ENCODE measurements around the gene PTGES3L. TPM values are rescaled to one million over a fixed set of nuclear protein-coding genes. Genes with fewer than 3 reads are reported as not detected.

The PTGES3L gene
- total and polyA plus RNA-seq, 2 of the 13 experiments (the other 11 are each of a cell fraction or from before 2014, with no cell fraction given) = 1.2 to 2.9 TPM

- H3K36me3 ChIP-seq (replicated peaks in 1 of 2; ENCODE audit: control insufficient read depth in 1 of 2, insufficient read depth in 2 of 2, low read length in 2 of 2) = no peaks in the 10 kb centered on the region
- DNase-seq (ENCODE audit: low spot score) (no peak), FAIRE-seq (no peak), ATAC-seq (no peak)
- intact Hi-C loops (cut with micrococcal nuclease; ENCODE audit: unreplicated experiment) (loop anchor here (2.0 kb wide), 2 partner anchors 93 to 145 kb away; partner anchors contain the start of gene NBR1), in situ Hi-C loops (cut with HindIII; ENCODE audit: extremely low pct_ligation_motif_present, low pct_unique_long_range_greater_than_20kb) (no loop called here)
- CTCF ChIA-PET (ENCODE audit: low intra/inter-chr PET ratio, low total read pairs) = no interaction called here
- POLR2A ChIA-PET = interaction anchor here (1.4 to 3.6 kb wide), 5 partner anchors 14 to 186 kb away, joined by 3 to 16 read pairs (median 5); partner anchors contain the start of genes RPL27 and TMEM106A
- no peak for TF ChIP-seq HINFP (CRISPR knock-in tag; IDR thresholded peaks at IDR 0.05; ENCODE audit: low read depth)
- TF ChIP-seq ZNF7 (CRISPR knock-in tag; IDR thresholded peaks at IDR 0.05) = no peak
- no peak for TF ChIP-seq ZNF652 (CRISPR knock-in tag; IDR thresholded peaks at IDR 0.05; ENCODE audit: borderline replicate concordance, low read depth)
- TF ChIP-seq JDP2 (CRISPR knock-in tag; IDR thresholded peaks at IDR 0.05; ENCODE audit: borderline replicate concordance) = no peak
- no peak for TF ChIP-seq ZNF329 (CRISPR knock-in tag; IDR thresholded peaks at IDR 0.05; ENCODE audit: low read depth)
- TF ChIP-seq CREM (IDR thresholded peaks at IDR 0.05) = no peak
- no peak for TF ChIP-seq CREM (CRISPR knock-in tag; IDR thresholded peaks at IDR 0.05)
- TF ChIP-seq ZNF34 (CRISPR knock-in tag; IDR thresholded peaks at IDR 0.05; ENCODE audit: borderline replicate concordance) = no peak
- no peak overlapping the region for H3K9ac ChIP-seq (ENCODE audit: insufficient read depth, low read depth, low read length)
- peaks cover 8% of the 10 kb centered on the region for H3K79me2 ChIP-seq (ENCODE audit: insufficient read depth, low read length)
- BruUV-seq (replicated peaks) = no TSS peak
- H3K4me1 ChIP-seq (ENCODE audit: insufficient read depth, low read length) = peaks cover 57% of the 10 kb centered on the region
- H3K9me3 ChIP-seq (ENCODE audit: low read length) = no peaks in the 10 kb centered on the region
- no peaks in the 10 kb centered on the region for H4K20me1 ChIP-seq (ENCODE audit: insufficient read depth, low read length)
- 70% methylated on average over 13 of the region's 16 CpGs for WGBS (ENCODE audit: low lambda C conversion rate)
- no peak overlapping the region for H2AFZ ChIP-seq (ENCODE audit: low read length)
- H3K27ac ChIP-seq (ENCODE audit: extremely low read length, insufficient read depth, low read length) = no peak overlapping the region
- no peaks in the 10 kb centered on the region; a peak in 1 of 5 replicates for H3K27me3 ChIP-seq (ENCODE audit: control insufficient read depth in 1 of 2, insufficient read depth in 2 of 2, low read length in 2 of 2)
- H3K4me3 ChIP-seq (replicated peaks in 1 of 3; ENCODE audit: insufficient read depth in 1 of 3, low read depth in 2 of 3, low read length in 3 of 3) = no peak overlapping the region
- H3K4me2 ChIP-seq (ENCODE audit: low read depth, low read length) = no peak overlapping the region
Measured at GRCh38 chr17:43025766-43026537, 46.1 kb upstream of the PTGES3L start.

All from HepG2 (cell line).